DMS 273 treated with DMSO at 0.1 percent for 48 hours (cell line): Measurements from ENCODE around the gene AXIN2.
"Not testable (repeated sequence)": the region's sequence is repeated elsewhere in the genome, so short reads cannot be mapped to it uniquely, and the experiment has no call there.

Experiments used
- DNase-seq: peaks from one replicate; lab custom pipeline; 2025; lab: John Stamatoyannopoulos, UW

The AXIN2 gene

GRCh38 chr17:65484405-65484804, 77.0 kb downstream of the AXIN2 start:
- DNase-seq: not testable (repeated sequence)

GRCh38 chr17:65483438-65483837, 78.0 kb downstream of the AXIN2 start:
- DNase-seq: no peak

GRCh38 chr17:65482201-65482600, 79.2 kb downstream of the AXIN2 start:
- DNase-seq: no peak

- no peak for DNase-seq
Observed at GRCh38 chr17:65479282-65479681, 82.2 kb downstream of the AXIN2 start.
